H1 (cell line): ENCODE measurements around the gene MEF2D. TPM values are rescaled to one million over a fixed set of nuclear protein-coding genes. Genes with fewer than 3 reads are reported as not detected.

Experiments
- CTCF ChIA-PET: fragments of 300-600 bp; sonication (Branson Sonifier 250); formaldehyde crosslinking; loops from one replicate; lab custom pipeline; 2021; ENCODE audit not compliant: partially characterized antibody; lab: Charles Lee
- POLR2A ChIA-PET: fragments of 300-600 bp; sonication (Branson Sonifier 250); formaldehyde crosslinking; loops from one replicate; lab custom pipeline; 2021; ENCODE audit warnings: inconsistent platforms; ENCODE audit not compliant: partially characterized antibody; lab: Charles Lee
- DNase-seq, 2 experiments: peaks; one replicate each; pipeline versions ENCODE4 v3.0.0 to v3.0.0-alpha.2; 2010 to 2022; ENCODE audit warnings: low spot score in 2 of 2, low read depth in 1 of 2, mixed read lengths in 1 of 2
- FAIRE-seq: peaks from 2 replicates; lab custom pipeline; 2011; peaks lifted over from hg19 to GRCh38; lab: Jason Lieb, UNC
- H2AFZ ChIP-seq: 2 replicates; pipeline ENCODE4 v1.8.1; 2012; ENCODE audit warnings: low read length, inconsistent platforms
- H2AK5ac ChIP-seq: 2 replicates; pipeline ENCODE4 v1.6.1; 2013; ENCODE audit warnings: low read depth, low read length
- H2BK120ac ChIP-seq: replicated peaks from 2 replicates; pipeline ENCODE3; 2013; ENCODE audit warnings: low read depth, low read length, inconsistent platforms
- H2BK12ac ChIP-seq: 2 replicates; pipeline ENCODE4 v1.6.1; 2013; ENCODE audit warnings: low read depth, low read length
- H2BK15ac ChIP-seq: 2 replicates; pipeline ENCODE4 v1.6.1; 2013; ENCODE audit warnings: low read length
- H2BK20ac ChIP-seq: 2 replicates; pipeline ENCODE4 v1.6.1; 2013; ENCODE audit warnings: low read length
- H2BK5ac ChIP-seq: 2 replicates; pipeline ENCODE4 v1.6.1; 2013; ENCODE audit warnings: low read depth, low read length
- H3K14ac ChIP-seq: 2 replicates; pipeline ENCODE4 v1.6.1; 2013; ENCODE audit warnings: inconsistent platforms; ENCODE audit not compliant: insufficient read length
- H3K18ac ChIP-seq: 2 replicates; pipeline ENCODE4 v1.6.1; 2013; ENCODE audit warnings: low read length; ENCODE audit errors: extremely low read depth
- H3K23ac ChIP-seq: 2 replicates; pipeline ENCODE4 v1.6.1; 2013; ENCODE audit warnings: inconsistent platforms; ENCODE audit not compliant: insufficient read length
- H3K23me2 ChIP-seq: 2 replicates; pipeline ENCODE4 v1.6.1; 2013; ENCODE audit warnings: low read depth, low read length
- H3K27ac ChIP-seq: 2 replicates; pipeline ENCODE4 v1.6.1; 2011; ENCODE audit warnings: low read depth, low read length, inconsistent platforms
- H3K27me3 ChIP-seq, 4 experiments: replicated peaks in 1 of 4; 1 replicate in 1 of 4; 2 replicates in 3 of 4; pipeline versions ENCODE4 v1.6.1 to v1.8.1; 2011 to 2013; ENCODE audit warnings: low read length in 3 of 4, mild to moderate bottlenecking in 3 of 4, inconsistent platforms in 2 of 4, mixed read lengths in 2 of 4, moderate library complexity in 1 of 4; ENCODE audit not compliant: control insufficient read depth in 3 of 4, insufficient read depth in 3 of 4; ENCODE audit errors: extremely low read depth in 1 of 4
- H3K36me3 ChIP-seq, 4 experiments: 2 replicates each; pipeline versions ENCODE4 v1.6.1 to v1.8.1; 2011 to 2013; ENCODE audit warnings: mild to moderate bottlenecking in 4 of 4, low read length in 3 of 4, moderate library complexity in 2 of 4, control low read depth in 1 of 4, inconsistent platforms in 1 of 4; ENCODE audit not compliant: insufficient read depth in 4 of 4, control insufficient read depth in 2 of 4
- H3K4ac ChIP-seq: replicated peaks from 2 replicates; pipeline ENCODE3; 2013; ENCODE audit warnings: low read length, low read depth, mixed read lengths, inconsistent platforms; ENCODE audit not compliant: insufficient read length
- H3K4me1 ChIP-seq, 4 experiments: replicated peaks in 1 of 4; 1 replicate in 1 of 4; 2 replicates in 3 of 4; pipeline versions ENCODE4 v1.6.1 to v1.8.1; 2011 to 2013; ENCODE audit warnings: low read length in 3 of 4, inconsistent platforms in 2 of 4, mixed read lengths in 1 of 4; ENCODE audit not compliant: insufficient read depth in 4 of 4, control insufficient read depth in 3 of 4
- H3K4me2 ChIP-seq, 2 experiments: 2 replicates each; pipeline versions ENCODE4 v1.6.1 to v1.8.1; 2011 to 2013; ENCODE audit warnings: low read depth in 2 of 2, low read length in 2 of 2, control low read depth in 1 of 2, inconsistent platforms in 1 of 2, mild to moderate bottlenecking in 1 of 2; ENCODE audit not compliant: insufficient read depth in 1 of 2
- H3K4me3 ChIP-seq, 4 experiments: fragments of 200-600, 300-600 bp in 1 of 4; sonication (generic), shearing (Covaris generic), sonication (Bioruptor Twin) in 1 of 4; 2 replicates each; pipeline versions ENCODE4 v1.5.1 to v1.8.1; 2011 to 2016; ENCODE audit warnings: low read length in 4 of 4, low read depth in 3 of 4, control low read depth in 2 of 4, inconsistent platforms in 2 of 4, mild to moderate bottlenecking in 2 of 4, mixed read lengths in 1 of 4, moderate library complexity in 1 of 4; ENCODE audit not compliant: insufficient read depth in 2 of 4; ENCODE audit errors: extremely low read depth in 1 of 4
- H3K56ac ChIP-seq: replicated peaks from 2 replicates; pipeline ENCODE3; 2013; ENCODE audit warnings: low read depth, mild to moderate bottlenecking, mixed read lengths, low read length, inconsistent platforms; ENCODE audit not compliant: insufficient read length
- H3K79me1 ChIP-seq: 2 replicates; pipeline ENCODE4 v1.6.1; 2013; ENCODE audit warnings: low read depth, low read length, control low read depth
- H3K79me2 ChIP-seq, 2 experiments: 2 replicates each; pipeline versions ENCODE4 v1.6.1 to v1.8.1; 2012 to 2013; ENCODE audit warnings: low read length in 2 of 2, mild to moderate bottlenecking in 2 of 2, inconsistent platforms in 1 of 2; ENCODE audit not compliant: insufficient read depth in 2 of 2, control insufficient read depth in 1 of 2
- H3K9ac ChIP-seq, 4 experiments: replicated peaks in 1 of 4; 1 replicate in 1 of 4; 2 replicates in 3 of 4; pipeline versions ENCODE4 v1.6.1 to v1.8.1; 2011 to 2013; ENCODE audit warnings: low read depth in 3 of 4, low read length in 3 of 4, control low read depth in 2 of 4, mild to moderate bottlenecking in 2 of 4, moderate library complexity in 2 of 4, inconsistent platforms in 1 of 4; ENCODE audit errors: extremely low read depth in 1 of 4
- H3K9me3 ChIP-seq, 2 experiments: 2 replicates each; pipeline versions ENCODE4 v1.6.1 to v1.8.1; 2012 to 2013; ENCODE audit warnings: mild to moderate bottlenecking in 2 of 2, moderate library complexity in 2 of 2, control low read depth in 1 of 2, inconsistent platforms in 1 of 2, low read depth in 1 of 2, low read length in 1 of 2, mixed read lengths in 1 of 2; ENCODE audit not compliant: insufficient read depth in 2 of 2
- H4K20me1 ChIP-seq, 2 experiments: replicated peaks in 1 of 2; 2 replicates each; pipeline versions ENCODE3 to v1.8.1; 2011 to 2013; ENCODE audit warnings: inconsistent platforms in 2 of 2, low read length in 2 of 2, mild to moderate bottlenecking in 1 of 2; ENCODE audit not compliant: insufficient read depth in 2 of 2, control insufficient read depth in 1 of 2
- H4K5ac ChIP-seq: 2 replicates; pipeline ENCODE4 v1.6.1; 2013; ENCODE audit warnings: low read length, low read depth, mixed read lengths, inconsistent platforms; ENCODE audit not compliant: insufficient read length
- H4K8ac ChIP-seq: 2 replicates; pipeline ENCODE4 v1.8.0; 2013; ENCODE audit warnings: mild to moderate bottlenecking, moderate library complexity, low read length, inconsistent platforms; ENCODE audit not compliant: insufficient read depth; ENCODE audit errors: extremely low read depth
- H4K91ac ChIP-seq: replicated peaks from 2 replicates; pipeline ENCODE3; 2013; ENCODE audit warnings: low read length, mixed read lengths, inconsistent platforms; ENCODE audit not compliant: insufficient read length
- FOSL1 ChIP-seq: IDR thresholded peaks from 2 replicates; pipeline ENCODE4 v1.6.1; 2011; ENCODE audit warnings: mild to moderate bottlenecking, low read depth, low read length, moderate library complexity; ENCODE audit not compliant: insufficient read depth
- KDM1A ChIP-seq: fragments of 200-600, 300-600 bp; sonication (generic); IDR thresholded peaks from 2 replicates; pipeline ENCODE4 v1.7.1; 2016; ENCODE audit warnings: mild to moderate bottlenecking, low read length, borderline replicate concordance
- KDM5A ChIP-seq: fragments of 200-600 bp; IDR thresholded peaks from 2 replicates; pipeline ENCODE4 v1.7.1; 2012; ENCODE audit warnings: mild to moderate bottlenecking, low read length, inconsistent platforms, mixed read lengths
- POLR2AphosphoS5 ChIP-seq: IDR thresholded peaks from 2 replicates; pipeline ENCODE4 v1.6.1; 2011; ENCODE audit warnings: low read depth, low read length
- RAD21 ChIP-seq, 2 experiments: IDR thresholded peaks in 1 of 2; conservative IDR thresholded peaks in 1 of 2; 2 replicates each; pipeline ENCODE4 v1.6.1; 2011; ENCODE audit warnings: low read depth in 2 of 2, low read length in 2 of 2, improper control_type of control experiment in 1 of 2, inconsistent platforms in 1 of 2, mild to moderate bottlenecking in 1 of 2, moderate library complexity in 1 of 2
- RBBP5 ChIP-seq: IDR thresholded peaks from 2 replicates; pipeline ENCODE4 v1.7.1; 2012; ENCODE audit warnings: low read depth, mild to moderate bottlenecking, inconsistent platforms, low read length, moderate library complexity, borderline replicate concordance
- SP2 ChIP-seq: IDR thresholded peaks from 2 replicates; pipeline ENCODE4 v1.6.1; 2012; ENCODE audit warnings: mild to moderate bottlenecking, low read length, inconsistent platforms
- SRF ChIP-seq: IDR thresholded peaks from 2 replicates; pipeline ENCODE4 v1.6.1; 2011; ENCODE audit warnings: mild to moderate bottlenecking, low read depth, low read length, moderate library complexity
- TBP ChIP-seq: IDR thresholded peaks from 2 replicates; pipeline ENCODE4 v1.6.1; 2011; ENCODE audit warnings: low read depth, low read length, improper control_type of control experiment
- TCF12 ChIP-seq: IDR thresholded peaks from 2 replicates; pipeline ENCODE4 v1.6.1; 2011; ENCODE audit warnings: low read depth, mild to moderate bottlenecking, low read length
- WGBS, 2 experiments: shearing (Covaris generic) in 1 of 2; methylation state at CpG; one replicate each; pipeline versions ENCODE4 v1.1.6 to v1.1.7; 2013 to 2015; ENCODE audit warnings: low lambda C conversion rate in 2 of 2, mixed read lengths in 2 of 2, inconsistent platforms in 1 of 2, low coverage in 1 of 2, missing lambda C conversion rate in 1 of 2; ENCODE audit not compliant: insufficient replicate concordance in 2 of 2, insufficient coverage in 1 of 2, insufficient read length in 1 of 2; ENCODE audit errors: extremely low coverage in 1 of 2, missing lambda C conversion rate in 1 of 2; 5-methylcytosine and 5-hydroxymethylcytosine counted together
- polyA plus RNA-seq, 7 experiments: library from polyadenylated mRNA; depleted of rRNA in 3 of 7; stranded (reverse) in 5 of 7; unstranded in 2 of 7; fragments of >200 nt in 5 of 7; fragments of 200-250 nt in 2 of 7; gene quantifications; 1 replicate in 5 of 7; 2 replicates in 1 of 7; 4 replicates in 1 of 7; pipeline versions ENCODE4 v1.2.1 to v1.2.3, GENCODE V29; 2011 to 2013; ENCODE audit warnings: missing spikeins in 2 of 7, mixed read lengths in 2 of 7
- total RNA-seq: library from RNA; stranded (reverse); fragmentation: NEBNext Ultra II Directional; extraction: Animal tissue kit (Norgen Biotek cat#: 25700); gene quantifications from 2 replicates; pipeline ENCODE4 v1.2.1, GENCODE V29; 2021
- TF ChIP-seq, protein P1 (sequence below): IDR thresholded peaks from 2 replicates; pipeline ENCODE4 v1.6.1; 2012; ENCODE audit warnings: inconsistent platforms

The MEF2D gene
- total and polyA plus RNA-seq, 2 of the 8 experiments (the other 6 are each of a cell fraction or from before 2014, with no cell fraction given): 17.3 to 20.3 TPM

DNA sequence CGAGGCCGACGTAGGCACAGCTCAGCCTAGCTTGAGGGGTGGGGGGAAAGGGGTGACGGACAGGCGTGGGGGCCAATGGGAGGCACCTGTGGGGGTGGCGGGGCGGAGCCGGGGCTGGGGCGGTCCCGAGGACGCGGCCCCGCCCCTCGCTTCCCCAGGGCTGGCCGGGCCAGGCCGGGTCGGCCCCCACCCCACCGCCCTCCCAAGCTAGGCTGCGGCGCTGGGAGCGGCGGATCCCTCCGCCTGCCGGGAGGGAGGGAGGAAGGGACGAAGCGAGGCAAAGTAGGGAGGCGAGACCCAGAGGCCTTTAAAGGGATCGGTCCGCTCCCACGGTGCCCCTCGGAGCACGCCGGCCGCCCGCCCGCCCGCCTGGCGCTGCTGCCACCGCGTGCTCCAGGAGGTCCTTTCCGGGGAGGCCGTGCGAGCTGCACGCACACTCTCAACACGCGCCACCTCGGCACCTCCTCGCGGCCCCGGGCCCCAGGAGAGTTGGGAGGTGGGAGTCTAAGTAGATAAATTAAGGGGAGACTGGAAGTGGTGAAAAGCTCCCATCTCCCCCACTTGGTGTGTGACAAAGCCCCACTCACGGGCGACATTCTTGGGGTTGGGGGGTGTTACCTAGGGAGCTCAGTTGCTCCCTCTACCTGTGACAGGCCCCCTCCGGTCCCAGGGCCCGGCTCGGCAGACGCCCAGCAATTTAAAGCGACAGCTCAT lies 375 bp upstream of the MEF2D start:
- H2AK5ac ChIP-seq: no peak overlapping the region
- H2BK12ac ChIP-seq: peak overlapping the region; percentile 68
- H4K20me1 ChIP-seq: peaks cover 0 to 4% of the 10 kb centered on the region in 2 experiments
- H3K14ac ChIP-seq: no peak overlapping the region
- peak overlapping the region; percentile 72; the same call in 1 of the 2 replicates for H2BK15ac ChIP-seq
- no peak overlapping the region for H3K56ac ChIP-seq
- peaks cover 37 to 54% (median 43%) of the 10 kb centered on the region in 4 experiments for H3K4me1 ChIP-seq
- 0% methylated on average over 19 of the region's 57 CpGs; no CpG with 5 or more reads in 1 of the 2 experiments for WGBS, 2 experiments
- no peaks in the 10 kb centered on the region; a peak in 1 of 4 replicates for H3K9me3 ChIP-seq
- ChIA-PET CTCF (interaction anchor here (0.6 to 17.4 kb wide), 30 partner anchors 10 to 225 kb away, joined by 3 to 236 read pairs (median 3); partner anchors contain the start of gene TTC24), POLR2A (interaction anchor here (0.8 to 9.6 kb wide), 11 partner anchors 9 to 93 kb away, joined by 3 to 166 read pairs (median 5); partner anchors contain the start of gene NAXE)
- no peaks in the 10 kb centered on the region; a peak in 1 of 7 replicates for H3K27me3 ChIP-seq
- H3K27ac ChIP-seq: peak overlapping the region; percentile 88
- H4K91ac ChIP-seq: peak overlapping the region; percentile 76
- H3K18ac ChIP-seq: peak overlapping the region; percentile 68
- peak overlapping the region; percentile 78; the same call in 1 of the 2 replicates for H2BK5ac ChIP-seq
- FAIRE-seq (no peak), DNase-seq (peak; percentile 75 to 96)
- H4K8ac ChIP-seq: peak overlapping the region; percentile 93
- H3K23me2 ChIP-seq: peaks cover 23% of the 10 kb centered on the region
- H3K4me3 ChIP-seq: peak overlapping the region; percentile 74 to 96 (median 83)
- H3K36me3 ChIP-seq: no peaks in the 10 kb centered on the region
- H4K5ac ChIP-seq: peak overlapping the region; percentile 7
- H2BK120ac ChIP-seq: no peak overlapping the region
- H3K23ac ChIP-seq: no peak overlapping the region
- peak overlapping the region in 3 of 4 experiments; percentile 42 to 67 (median 63); a peak in 6 of 7 replicates for H3K9ac ChIP-seq
- H3K79me2 ChIP-seq: peaks cover 12 to 37% of the 10 kb centered on the region in 2 experiments
- peaks cover 27% of the 10 kb centered on the region for H3K79me1 ChIP-seq
- H3K4me2 ChIP-seq: peak overlapping the region; percentile 83 to 90
- H3K4ac ChIP-seq: no peak overlapping the region
- no peak overlapping the region for H2AFZ ChIP-seq
- no peak overlapping the region for H2BK20ac ChIP-seq
- TF ChIP-seq POLR2AphosphoS5: peak; percentile 45; the same call in 1 of the 2 replicates
- TF ChIP-seq TBP: peak; percentile 16
- TF ChIP-seq SP2: peak; percentile 55
- no peak for TF ChIP-seq SRF
- no peak for TF ChIP-seq FOSL1
- TF ChIP-seq, protein P1, sequence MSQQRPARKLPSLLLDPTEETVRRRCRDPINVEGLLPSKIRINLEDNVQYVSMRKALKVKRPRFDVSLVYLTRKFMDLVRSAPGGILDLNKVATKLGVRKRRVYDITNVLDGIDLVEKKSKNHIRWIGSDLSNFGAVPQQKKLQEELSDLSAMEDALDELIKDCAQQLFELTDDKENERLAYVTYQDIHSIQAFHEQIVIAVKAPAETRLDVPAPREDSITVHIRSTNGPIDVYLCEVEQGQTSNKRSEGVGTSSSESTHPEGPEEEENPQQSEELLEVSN: peak; percentile 95
- TF ChIP-seq RBBP5: no peak
- peak; percentile 13 to 25; a peak in 2 of 4 replicates for TF ChIP-seq RAD21 (IDR thresholded peaks at IDR 0.05 in 1 of 2, conservative IDR thresholded peaks at IDR 0.05 in 1 of 2; ENCODE audit: low read depth in 2 of 2, low read length in 2 of 2)
- no peak for TF ChIP-seq KDM5A
- TF ChIP-seq KDM1A: no peak; the same call in 1 of the 2 replicates
- TF ChIP-seq TCF12: 0 out of 2 replicates have a peak, but pooled peaks have one; percentile 15
